Large intestine (tissue), 3 donors: ENCODE results near the gene DAPK2. TPM values are rescaled to one million over a fixed set of nuclear protein-coding genes. Genes with fewer than 3 reads are reported as not detected.
A peak's percentile ranks its signal among the peaks of the same experiment; 100 is the strongest.
"Not testable (repeated sequence)": the region's sequence is repeated elsewhere in the genome, so short reads cannot be mapped to it uniquely, and the experiment has no call there.

Experiments used
- DNase-seq, 2 donors: peaks; one replicate each; pipeline versions ENCODE4 v3.0.0 to v3.0.0-alpha.2; 2013
- H3K27ac ChIP-seq: one replicate; pipeline ENCODE4 v1.5.1; 2013; ENCODE audit warnings: low read length
- H3K27me3 ChIP-seq: 2 replicates; pipeline ENCODE4 v1.6.1; 2013; ENCODE audit warnings: low read length; ENCODE audit not compliant: control insufficient read depth, insufficient read depth
- H3K36me3 ChIP-seq: 2 replicates; pipeline ENCODE4 v1.6.1; 2013; ENCODE audit warnings: low read length; ENCODE audit not compliant: control insufficient read depth, insufficient read depth
- H3K4me1 ChIP-seq: one replicate; pipeline ENCODE4 v1.6.1; 2013; ENCODE audit warnings: low read length; ENCODE audit not compliant: control insufficient read depth, insufficient read depth
- H3K4me3 ChIP-seq: one replicate; pipeline ENCODE4 v1.5.1; 2013; ENCODE audit warnings: low read length
- H3K9me3 ChIP-seq: one replicate; pipeline ENCODE4 v1.6.1; 2013; ENCODE audit warnings: mild to moderate bottlenecking, low read depth, low read length, moderate library complexity; ENCODE audit not compliant: control insufficient read depth
- WGBS: methylation state at CpG from one replicate; pipeline ENCODE4 v1.1.5; 2013; ENCODE audit warnings: low lambda C conversion rate; ENCODE audit not compliant: insufficient coverage; 5-methylcytosine and 5-hydroxymethylcytosine counted together
- polyA plus RNA-seq: library from polyadenylated mRNA; unstranded; fragments of 120-200 nt; gene quantifications from one replicate; pipeline ENCODE4 v1.2.1, GENCODE V29; 2013

Gene DAPK2
- polyA plus RNA-seq, 1 donor = 7.4 TPM

DNA sequence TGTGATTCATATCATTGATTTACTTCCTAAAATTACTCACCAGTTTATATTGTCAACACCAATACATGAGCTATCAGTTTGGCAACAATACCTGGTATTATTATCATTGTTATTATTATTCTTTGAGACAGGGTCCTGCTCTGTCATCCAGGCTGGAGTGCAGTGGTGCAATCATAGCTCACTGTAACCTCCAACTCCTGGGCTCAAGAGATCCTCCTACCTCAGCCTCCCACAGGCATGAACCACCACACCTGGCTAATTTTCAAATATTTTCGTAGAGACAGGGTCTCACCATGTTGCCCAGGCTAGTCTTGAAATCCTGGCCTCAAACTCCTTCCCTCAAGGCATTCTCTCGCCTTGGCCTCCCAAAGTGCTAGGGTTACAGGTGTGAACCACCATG lies 27.2 kb upstream of the DAPK2 start:
- H3K4me3 ChIP-seq, H3K27ac ChIP-seq, H3K9me3 ChIP-seq, H3K27me3 ChIP-seq, DNase-seq: not testable (repeated sequence)
- Histone ChIP-seq H3K36me3 (peaks cover 13% of the 10 kb centered on the region), H3K4me1 (peaks cover 23% of the 10 kb centered on the region)
- WGBS = 100% methylated on average over 1 of the region's 2 CpGs

- WGBS = no CpG with 5 or more reads among the region's 2 CpGs
- H3K4me1 ChIP-seq = peaks cover 23% of the 10 kb centered on the region
- H3K27ac ChIP-seq = peak overlapping the region; percentile 10
- no peak overlapping the region for H3K4me3 ChIP-seq
- DNase-seq = peak in 1 of 2 donors; percentile 6
- H3K36me3 ChIP-seq = peaks cover 13% of the 10 kb centered on the region
- H3K9me3 ChIP-seq = no peaks in the 10 kb centered on the region
- no peaks in the 10 kb centered on the region for H3K27me3 ChIP-seq
Measured at GRCh38 chr15:64072812-64073211, 26.5 kb upstream of the DAPK2 start.

GRCh38 chr15:64071931-64072765 lies 25.9 kb upstream of the DAPK2 start:
- Histone ChIP-seq H3K9me3 (no peaks in the 10 kb centered on the region), H3K27me3 (no peaks in the 10 kb centered on the region), H3K4me3 (no peak overlapping the region), H3K36me3 (peaks cover 13% of the 10 kb centered on the region), H3K27ac (peak overlapping the region; percentile 90), H3K4me1 (peaks cover 23% of the 10 kb centered on the region)
- WGBS = no CpG with 5 or more reads among the region's 4 CpGs
- DNase-seq = no peak

- no peaks in the 10 kb centered on the region for H3K27me3 ChIP-seq
- DNase-seq = peak; percentile 92 to 96
- H3K27ac ChIP-seq = peak overlapping the region; percentile 90
- no peak overlapping the region for H3K4me3 ChIP-seq
- H3K9me3 ChIP-seq = no peaks in the 10 kb centered on the region
- H3K4me1 ChIP-seq = peaks cover 23% of the 10 kb centered on the region
- H3K36me3 ChIP-seq = peaks cover 13% of the 10 kb centered on the region
- 100% methylated on average over 1 of the region's 8 CpGs for WGBS
Measured at GRCh38 chr15:64070965-64071851, 24.9 kb upstream of the DAPK2 start.

DNA sequence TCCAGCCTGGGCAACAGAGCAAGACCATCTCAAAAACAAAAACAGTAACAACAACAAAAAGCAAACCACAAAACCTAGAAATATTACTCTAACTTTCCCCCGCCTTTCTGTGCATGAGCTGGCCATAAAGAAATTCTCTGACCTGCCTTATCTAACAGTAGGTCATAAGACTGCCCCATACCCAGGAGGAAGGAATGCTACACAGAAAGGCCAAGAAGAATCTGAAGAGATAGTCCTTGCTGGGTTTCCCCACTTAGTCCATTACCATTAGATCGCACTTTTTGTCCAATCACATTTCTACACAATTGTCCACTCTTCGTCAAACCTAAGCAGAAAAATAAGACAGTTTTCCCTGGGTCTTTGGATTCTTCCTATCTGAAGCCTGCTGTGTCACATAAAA lies 23.8 kb upstream of the DAPK2 start:
- no peak overlapping the region for H3K4me3 ChIP-seq
- no peaks in the 10 kb centered on the region for H3K9me3 ChIP-seq
- WGBS = no CpG with 5 or more reads among the region's 3 CpGs
- H3K27ac ChIP-seq = peak overlapping the region; percentile 90
- H3K4me1 ChIP-seq = peaks cover 23% of the 10 kb centered on the region
- H3K27me3 ChIP-seq = no peaks in the 10 kb centered on the region
- H3K36me3 ChIP-seq = peaks cover 11% of the 10 kb centered on the region
- peak; percentile 60 to 72 for DNase-seq

- no peak overlapping the region for H3K27ac ChIP-seq
- no peaks in the 10 kb centered on the region for H3K9me3 ChIP-seq
- WGBS = 100% methylated on average over 1 of the region's 4 CpGs
- DNase-seq = no peak
- H3K4me3 ChIP-seq = no peak overlapping the region
- H3K27me3 ChIP-seq = no peaks in the 10 kb centered on the region
- H3K4me1 ChIP-seq = peaks cover 23% of the 10 kb centered on the region
- H3K36me3 ChIP-seq = peaks cover 4% of the 10 kb centered on the region
Measured at GRCh38 chr15:64068133-64068532, 21.8 kb upstream of the DAPK2 start.

DNA sequence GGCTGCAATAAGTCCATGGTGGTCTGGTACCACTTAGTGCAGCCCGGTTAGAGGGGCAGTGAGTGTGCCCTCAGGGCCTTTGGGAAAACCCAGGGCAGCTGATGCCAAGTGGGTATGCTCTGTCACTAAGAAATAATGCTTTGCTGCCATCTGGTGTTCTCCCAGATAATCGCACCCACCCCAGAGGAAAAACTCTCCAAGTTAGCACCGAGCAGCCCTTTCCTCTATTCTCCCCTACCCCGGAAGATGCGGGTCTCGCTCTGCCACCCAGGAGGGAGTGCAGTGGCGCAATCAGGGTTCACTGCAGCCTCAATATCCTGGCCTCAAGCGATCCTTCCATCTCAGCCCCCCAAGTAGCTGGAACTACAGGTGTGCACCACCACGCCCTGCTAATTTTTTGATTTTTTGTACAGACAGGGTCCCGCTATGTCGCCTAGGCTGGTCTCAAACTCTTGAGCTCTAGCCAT lies 21.3 kb upstream of the DAPK2 start:
- Histone ChIP-seq H3K36me3 (peaks cover 4% of the 10 kb centered on the region), H3K27me3 (no peaks in the 10 kb centered on the region), H3K9me3 (no peaks in the 10 kb centered on the region), H3K4me1 (peaks cover 23% of the 10 kb centered on the region), H3K4me3 (no peak overlapping the region), H3K27ac (no peak overlapping the region)
- WGBS = no CpG with 5 or more reads among the region's 11 CpGs
- DNase-seq = peak in 1 of 2 donors; percentile 43

DNA sequence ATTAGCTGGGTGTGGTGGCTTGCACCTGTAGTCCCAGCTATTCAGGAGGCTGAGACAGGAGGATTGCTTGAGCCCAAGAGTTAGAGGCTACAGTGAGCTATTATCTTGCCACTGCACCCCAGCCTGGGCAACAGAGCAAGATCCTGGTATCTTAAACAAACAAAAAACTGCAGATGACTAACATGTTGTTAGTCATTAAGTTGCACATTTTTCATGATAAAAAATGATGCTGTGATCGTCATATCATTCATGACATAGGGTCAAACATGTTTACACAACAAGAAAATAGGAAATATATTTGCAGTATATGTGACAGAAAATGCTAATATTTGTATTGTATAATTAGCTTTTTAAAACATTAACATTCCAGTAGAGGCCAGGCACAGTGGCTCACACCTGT lies 20.2 kb upstream of the DAPK2 start:
- no peak for DNase-seq
- Histone ChIP-seq H3K4me1 (peaks cover 13% of the 10 kb centered on the region), H3K27me3 (no peaks in the 10 kb centered on the region), H3K27ac (no peak overlapping the region), H3K9me3 (no peaks in the 10 kb centered on the region), H3K4me3 (no peak overlapping the region), H3K36me3 (no peaks in the 10 kb centered on the region)
- no CpG with 5 or more reads among the region's 1 CpG for WGBS

DNA sequence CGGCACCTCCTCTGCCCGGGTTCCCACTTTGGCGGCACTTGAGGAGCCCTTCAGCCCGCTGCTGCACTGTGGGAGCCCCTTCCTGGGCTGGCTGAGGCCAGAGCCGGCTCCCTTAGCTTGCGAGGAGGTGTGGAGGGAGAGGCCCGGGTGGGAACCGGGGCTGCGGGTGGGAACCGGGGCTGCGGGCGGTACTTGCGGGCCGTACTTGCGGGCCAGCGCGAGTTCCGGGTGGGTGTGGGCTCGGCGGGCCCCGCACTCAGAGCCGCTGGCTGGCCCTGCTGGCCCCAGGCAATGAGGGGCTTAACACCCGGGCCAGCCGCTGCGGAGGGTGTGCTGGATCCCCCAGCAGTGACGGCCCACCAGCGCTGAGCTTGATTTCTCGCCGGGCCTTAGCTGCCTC lies 14.4 kb upstream of the DAPK2 start:
- H3K4me3 ChIP-seq = no peak overlapping the region
- DNase-seq = no peak
- WGBS = no CpG with 5 or more reads among the region's 29 CpGs
- no peaks in the 10 kb centered on the region for H3K4me1 ChIP-seq
- H3K36me3 ChIP-seq = no peaks in the 10 kb centered on the region
- no peaks in the 10 kb centered on the region for H3K27me3 ChIP-seq
- H3K9me3 ChIP-seq = peaks cover 10% of the 10 kb centered on the region
- no peak overlapping the region for H3K27ac ChIP-seq

DNA sequence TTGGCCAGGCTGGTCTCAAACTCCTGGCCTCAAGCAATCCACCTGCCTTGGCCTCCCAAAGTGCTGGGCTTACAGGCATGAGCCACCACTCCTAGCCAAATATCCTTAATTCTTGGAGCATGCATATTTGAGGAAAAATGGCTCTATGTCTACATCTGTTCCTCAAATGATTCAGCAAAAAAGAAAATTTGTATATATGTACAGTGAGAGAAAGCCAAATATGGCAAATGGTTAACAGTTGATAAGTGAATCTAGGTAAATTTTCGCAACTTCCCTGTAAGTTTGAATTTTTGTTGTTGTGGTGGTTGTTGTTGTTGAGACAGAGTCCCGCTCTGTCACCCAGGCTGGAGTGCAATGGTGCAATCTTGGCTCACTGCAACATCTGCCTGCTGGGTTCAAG lies 12.8 kb upstream of the DAPK2 start:
- not testable (repeated sequence) for H3K27ac ChIP-seq, H3K9me3 ChIP-seq, DNase-seq, H3K4me1 ChIP-seq, H3K27me3 ChIP-seq, H3K36me3 ChIP-seq, H3K4me3 ChIP-seq
- no CpG with 5 or more reads among the region's 2 CpGs for WGBS
